Upper lobe of left lung (tissue), 6 donors: ENCODE data around the gene KCNJ10. TPM values are rescaled to one million over a fixed set of nuclear protein-coding genes. Genes with fewer than 3 reads are reported as not detected.
"Not testable (repeated sequence)": the region's sequence is repeated elsewhere in the genome, so short reads cannot be mapped to it uniquely, and the experiment has no call there.

Source experiments
- ATAC-seq, 2 donors: fragments of 200-7000 bp; cut with Tn5 transposase; one replicate each; pipeline ENCODE4 v1.9.1; 2022; ENCODE audit warnings: mild to moderate bottlenecking in 2 of 2, moderate library complexity in 2 of 2; ENCODE audit not compliant: low FRiP score in 2 of 2
- DNase-seq, 2 donors: peaks; one replicate each; pipeline ENCODE4 v3.0.0-alpha.2; 2019 to 2020
- H3K27ac ChIP-seq, 4 donors: fragments of 200-600 bp; sonication (generic); one replicate each; pipeline ENCODE4 v1.5.1; 2016 to 2019
- H3K27me3 ChIP-seq, 4 donors: fragments of 200-600 bp; sonication (generic); one replicate each; pipeline ENCODE4 v1.5.1; 2017 to 2019
- H3K36me3 ChIP-seq, 4 donors: fragments of 200-600 bp; sonication (generic); one replicate each; pipeline ENCODE4 v1.5.1; 2016 to 2019
- H3K4me1 ChIP-seq, 4 donors: fragments of 200-600 bp; sonication (generic); one replicate each; pipeline ENCODE4 v1.5.1; 2018 to 2019
- H3K4me3 ChIP-seq, 4 donors: fragments of 200-600 bp; sonication (generic); one replicate each; pipeline ENCODE4 v1.5.1; 2017 to 2019; ENCODE audit warnings: mild to moderate bottlenecking in 2 of 4, moderate library complexity in 1 of 4
- H3K9me3 ChIP-seq, 4 donors: fragments of 200-600 bp; sonication (generic); one replicate each; pipeline ENCODE4 v1.5.1; 2018 to 2019
- CTCF ChIP-seq, 6 experiments: fragments of 450-650 bp in 4 of 6; fragments of 200-600 bp in 2 of 6; sonication (generic) in 2 of 6; IDR thresholded peaks; one replicate each; pipeline ENCODE4 v1.5.1; 2016 to 2019; ENCODE audit warnings: antibody characterized with exemption in 6 of 6
- EP300 ChIP-seq, 4 donors: sonication (generic); formaldehyde crosslinking; IDR thresholded peaks; one replicate each; pipeline ENCODE4 v1.5.1; 2017; ENCODE audit warnings: antibody characterized with exemption in 4 of 4, control low read depth in 2 of 4
- POLR2A ChIP-seq, 4 donors: fragments of 450-650 bp; IDR thresholded peaks; one replicate each; pipeline ENCODE4 v1.5.1; 2016 to 2017; ENCODE audit warnings: antibody characterized with exemption in 4 of 4, mild to moderate bottlenecking in 2 of 4
- POLR2AphosphoS5 ChIP-seq, 2 donors: sonication (generic); formaldehyde crosslinking; IDR thresholded peaks; one replicate each; pipeline ENCODE4 v1.5.1; 2017; ENCODE audit warnings: antibody characterized with exemption in 2 of 2
- WGBS, 2 donors: methylation state at CpG; one replicate each; pipeline ENCODE4 v1.1.5; 2017 to 2018; 5-methylcytosine and 5-hydroxymethylcytosine counted together
- total RNA-seq, 6 donors: library from RNA; depleted of rRNA in 4 of 6; stranded (reverse); fragments of >200 nt in 4 of 6; gene quantifications; one replicate each; pipeline versions ENCODE4 v1.1.0 to v1.2.1, GENCODE V29; 2016 to 2021
- donor health status: DM: no; HTN: no; CAD: no; lungs with moderate emphysema.
- donor health status: DM: no; HTN: yes; CAD: no; lungs with severe emphysema.

KCNJ10 gene
- total RNA-seq, 6 donors from 2014 or later: 0.11 TPM; not detected in 5

DNA sequence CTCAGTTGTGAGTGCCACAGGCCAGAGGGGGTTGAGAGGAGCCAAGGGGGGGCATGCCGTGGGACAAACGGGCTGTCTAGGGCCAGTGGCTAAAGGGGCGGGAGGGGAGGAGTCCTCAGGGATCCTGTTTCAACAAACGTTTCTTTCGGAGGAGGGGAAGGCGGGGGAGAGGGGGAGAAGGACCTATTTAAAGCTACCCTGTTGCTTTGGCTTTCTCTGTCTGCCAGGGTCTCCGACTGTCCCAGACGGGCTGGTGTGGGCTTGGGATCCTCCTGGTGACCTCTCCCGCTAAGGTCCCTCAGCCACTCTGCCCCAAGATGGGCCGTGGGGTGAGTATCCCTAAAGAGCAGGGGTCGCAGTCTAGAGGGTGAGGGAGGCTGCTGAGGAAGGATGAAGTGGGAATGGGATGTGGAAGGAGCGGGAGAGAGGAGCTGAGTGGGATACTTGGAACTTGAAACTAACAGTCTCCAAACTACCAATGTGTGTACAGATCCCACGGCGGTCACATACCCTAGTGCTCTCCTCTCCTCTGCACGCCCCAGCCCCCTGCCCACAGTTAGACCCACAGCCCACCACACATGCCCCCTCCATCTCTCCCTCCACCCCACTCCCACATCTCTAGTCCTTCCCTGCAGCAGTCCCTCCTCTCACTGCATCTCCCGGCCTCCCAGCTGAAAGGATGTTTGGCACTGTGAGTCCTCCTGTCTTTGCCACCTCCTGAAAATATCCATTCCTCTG lies 45.8 kb upstream of the KCNJ10 start, which contains the start of gene ATP1A2:
ATP1A2 (plus strand) TSS at position 215 of the 738 bp plus-strand sequence; CDS start at position 318, 103 bp downstream.
- no peaks in the 10 kb centered on the region for H3K9me3 ChIP-seq
- WGBS, 2 donors: 40% methylated on average over 16 of the region's 16 CpGs
- H3K27me3 ChIP-seq: no peaks in the 10 kb centered on the region
- peak within 1 kb of the TSS in 3 of 4 donors; percentile 3 to 20 (median 14) for H3K4me3 ChIP-seq
- H3K27ac ChIP-seq: peak within 1 kb of the TSS in 1 of 4 donors; percentile 39
- ATAC-seq (no peak), DNase-seq (no peak)
- peaks cover 0 to 11% (median 3%) of the 10 kb centered on the region in 4 donors for H3K4me1 ChIP-seq
- H3K36me3 ChIP-seq: no peaks in the 10 kb centered on the region
- TF ChIP-seq EP300 (IDR thresholded peaks at IDR 0.05) (no peak), POLR2AphosphoS5 (IDR thresholded peaks at IDR 0.05) (no peak), POLR2A (IDR thresholded peaks at IDR 0.05) (no peak), CTCF (IDR thresholded peaks at IDR 0.05) (no peak)

DNA sequence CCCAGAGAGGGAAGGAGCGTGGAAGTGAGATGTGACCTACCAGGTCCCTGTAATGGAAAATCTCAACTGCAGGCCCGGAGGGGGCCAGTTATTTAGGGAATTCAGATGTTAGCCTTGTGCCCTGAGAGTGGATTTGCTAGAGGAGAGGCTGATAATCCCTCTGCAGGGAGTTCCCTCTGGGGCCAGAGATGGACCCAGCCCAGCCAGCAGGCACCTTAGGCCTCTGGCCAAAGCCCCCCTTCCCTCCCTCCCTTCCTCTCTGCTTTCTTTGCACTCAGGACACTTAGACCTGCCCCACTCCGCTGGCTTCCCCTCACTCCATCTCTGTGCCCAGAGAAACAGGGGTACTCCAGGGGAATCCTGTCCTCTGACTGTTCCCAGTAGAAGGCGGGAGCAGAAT lies 44.1 kb upstream of the KCNJ10 start:
- H3K27me3 ChIP-seq: no peaks in the 10 kb centered on the region
- no peak for ATAC-seq
- peaks cover 0 to 11% (median 3%) of the 10 kb centered on the region in 4 donors for H3K4me1 ChIP-seq
- no peak overlapping the region for H3K27ac ChIP-seq
- no peaks in the 10 kb centered on the region for H3K9me3 ChIP-seq
- TF ChIP-seq CTCF (IDR thresholded peaks at IDR 0.05) (no peak), EP300 (IDR thresholded peaks at IDR 0.05) (no peak), POLR2AphosphoS5 (IDR thresholded peaks at IDR 0.05) (no peak), POLR2A (IDR thresholded peaks at IDR 0.05) (no peak)
- no peak overlapping the region for H3K4me3 ChIP-seq
- DNase-seq: no peak
- no peaks in the 10 kb centered on the region for H3K36me3 ChIP-seq
- WGBS, 2 donors: 74 to 80% methylated on average over 4 of the region's 4 CpGs

GRCh38 chr1:160113407-160113806 lies 43.4 kb upstream of the KCNJ10 start:
- WGBS, 2 donors: 82 to 93% methylated on average over 6 to 8 of the region's 8 CpGs
- H3K4me1 ChIP-seq: peaks cover 0 to 10% (median 3%) of the 10 kb centered on the region in 4 donors
- H3K9me3 ChIP-seq: no peaks in the 10 kb centered on the region
- ATAC-seq (no peak), DNase-seq (no peak)
- no peak overlapping the region for H3K27ac ChIP-seq
- H3K4me3 ChIP-seq: no peak overlapping the region
- TF ChIP-seq POLR2A (IDR thresholded peaks at IDR 0.05) (no peak), EP300 (IDR thresholded peaks at IDR 0.05) (no peak), CTCF (IDR thresholded peaks at IDR 0.05) (no peak), POLR2AphosphoS5 (IDR thresholded peaks at IDR 0.05) (no peak)
- H3K27me3 ChIP-seq: no peaks in the 10 kb centered on the region
- H3K36me3 ChIP-seq: no peaks in the 10 kb centered on the region

GRCh38 chr1:160112357-160112756 lies 42.4 kb upstream of the KCNJ10 start:
- H3K4me3 ChIP-seq: no peak overlapping the region
- no peak for DNase-seq
- no peaks in the 10 kb centered on the region for H3K27me3 ChIP-seq
- H3K4me1 ChIP-seq: no peaks in the 10 kb centered on the region
- peak in 1 of 2 donors; percentile 33 for ATAC-seq
- 87 to 94% methylated on average over 11 to 12 of the region's 12 CpGs for WGBS, 2 donors
- no peaks in the 10 kb centered on the region for H3K9me3 ChIP-seq
- TF ChIP-seq CTCF (IDR thresholded peaks at IDR 0.05) (no peak), EP300 (IDR thresholded peaks at IDR 0.05) (no peak), POLR2A (IDR thresholded peaks at IDR 0.05) (no peak), POLR2AphosphoS5 (IDR thresholded peaks at IDR 0.05) (no peak)
- no peak overlapping the region for H3K27ac ChIP-seq
- H3K36me3 ChIP-seq: no peaks in the 10 kb centered on the region

GRCh38 chr1:160111462-160111861 lies 41.5 kb upstream of the KCNJ10 start:
- not testable (repeated sequence) for H3K27me3 ChIP-seq, H3K9me3 ChIP-seq, DNase-seq, H3K36me3 ChIP-seq, ATAC-seq, H3K27ac ChIP-seq, H3K4me3 ChIP-seq, H3K4me1 ChIP-seq
- 93% methylated on average over 10 of the region's 10 CpGs for WGBS, 2 donors
